Ascending aorta (tissue), 2 donors: Measurements from ENCODE around the gene NPY1R. TPM values are rescaled to one million over a fixed set of nuclear protein-coding genes. Genes with fewer than 3 reads are reported as not detected.

ENCODE experiments used
- DNase-seq, 2 donors: peaks; one replicate each; pipeline ENCODE4 v3.0.0-alpha.2; 2019; ENCODE audit warnings: low spot score in 2 of 2
- H3K27ac ChIP-seq, 2 donors: fragments of 200-600 bp; sonication (generic); one replicate each; pipeline ENCODE4 v1.5.1; 2016 to 2017; ENCODE audit warnings: mild to moderate bottlenecking in 1 of 2
- H3K27me3 ChIP-seq: fragments of 200-600 bp; sonication (generic); one replicate; pipeline ENCODE4 v1.5.1; 2017
- H3K36me3 ChIP-seq, 2 donors: fragments of 200-600 bp; sonication (generic); one replicate each; pipeline ENCODE4 v1.5.1; 2016
- H3K4me1 ChIP-seq, 2 donors: fragments of 200-600 bp; sonication (generic); one replicate each; pipeline ENCODE4 v1.5.1; 2016 to 2017; ENCODE audit warnings: mild to moderate bottlenecking in 1 of 2
- H3K4me3 ChIP-seq, 2 donors: fragments of 200-600 bp; sonication (generic); one replicate each; pipeline ENCODE4 v1.5.1; 2016 to 2017; ENCODE audit warnings: mild to moderate bottlenecking in 1 of 2
- H3K9me3 ChIP-seq, 2 donors: fragments of 200-600 bp; sonication (generic); one replicate each; pipeline ENCODE4 v1.5.1; 2016
- intact Hi-C: fragments of 100-400 bp; cut with DNase I; formaldehyde crosslinking; loops from one replicate; pipeline ENCODE4 v1.15.1; 2023
- total RNA-seq: library from RNA; depleted of rRNA; stranded (reverse); fragments of >200 nt; gene quantifications from one replicate; pipeline ENCODE4 v1.1.0, GENCODE V29; 2016
- TF ChIP-seq, protein P1 (sequence below), 3 experiments: fragments of 200-600 bp in 2 of 3; fragments of 450-650 bp in 1 of 3; sonication (generic) in 2 of 3; IDR thresholded peaks; one replicate each; pipeline ENCODE4 v1.5.1; 2016 to 2019; ENCODE audit warnings: antibody characterized with exemption in 3 of 3, mild to moderate bottlenecking in 1 of 3, moderate library complexity in 1 of 3

The NPY1R gene
- total RNA-seq, 1 donor from 2014 or later = 248 TPM

DNA sequence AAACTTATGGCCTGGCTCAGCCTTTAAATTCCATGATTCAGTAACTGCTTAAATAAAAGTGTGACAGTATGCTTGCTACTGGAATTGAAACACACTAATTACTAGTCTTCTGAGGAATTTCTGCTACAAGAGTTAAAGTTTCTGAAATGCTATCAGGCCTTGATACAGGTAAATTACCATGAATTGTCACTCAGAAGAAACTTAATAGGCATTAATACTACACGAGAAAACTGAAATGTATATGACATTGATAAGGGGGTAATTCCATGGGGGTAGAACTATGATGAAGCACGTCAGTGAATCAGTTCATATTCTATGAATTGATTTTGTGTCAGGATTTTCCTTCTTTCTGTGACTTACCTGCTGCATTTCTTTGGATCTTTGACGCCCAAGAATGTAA, 3.0 kb upstream of the NPY1R start:
- H3K27ac ChIP-seq = peak overlapping the region in 1 of 2 donors; percentile 39
- H3K27me3 ChIP-seq = no peaks in the 10 kb centered on the region
- H3K4me1 ChIP-seq = peaks cover 0 to 9% of the 10 kb centered on the region in 2 donors
- TF ChIP-seq, protein P1, sequence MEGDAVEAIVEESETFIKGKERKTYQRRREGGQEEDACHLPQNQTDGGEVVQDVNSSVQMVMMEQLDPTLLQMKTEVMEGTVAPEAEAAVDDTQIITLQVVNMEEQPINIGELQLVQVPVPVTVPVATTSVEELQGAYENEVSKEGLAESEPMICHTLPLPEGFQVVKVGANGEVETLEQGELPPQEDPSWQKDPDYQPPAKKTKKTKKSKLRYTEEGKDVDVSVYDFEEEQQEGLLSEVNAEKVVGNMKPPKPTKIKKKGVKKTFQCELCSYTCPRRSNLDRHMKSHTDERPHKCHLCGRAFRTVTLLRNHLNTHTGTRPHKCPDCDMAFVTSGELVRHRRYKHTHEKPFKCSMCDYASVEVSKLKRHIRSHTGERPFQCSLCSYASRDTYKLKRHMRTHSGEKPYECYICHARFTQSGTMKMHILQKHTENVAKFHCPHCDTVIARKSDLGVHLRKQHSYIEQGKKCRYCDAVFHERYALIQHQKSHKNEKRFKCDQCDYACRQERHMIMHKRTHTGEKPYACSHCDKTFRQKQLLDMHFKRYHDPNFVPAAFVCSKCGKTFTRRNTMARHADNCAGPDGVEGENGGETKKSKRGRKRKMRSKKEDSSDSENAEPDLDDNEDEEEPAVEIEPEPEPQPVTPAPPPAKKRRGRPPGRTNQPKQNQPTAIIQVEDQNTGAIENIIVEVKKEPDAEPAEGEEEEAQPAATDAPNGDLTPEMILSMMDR (IDR thresholded peaks at IDR 0.05) = no peak
- no peaks in the 10 kb centered on the region for H3K36me3 ChIP-seq
- no peak for DNase-seq
- intact Hi-C loops = loop anchor here (10.0 kb wide), 1 partner anchor 291 kb away; no protein-coding TSS in a partner anchor
- no peaks in the 10 kb centered on the region for H3K9me3 ChIP-seq
- no peak overlapping the region for H3K4me3 ChIP-seq

DNA sequence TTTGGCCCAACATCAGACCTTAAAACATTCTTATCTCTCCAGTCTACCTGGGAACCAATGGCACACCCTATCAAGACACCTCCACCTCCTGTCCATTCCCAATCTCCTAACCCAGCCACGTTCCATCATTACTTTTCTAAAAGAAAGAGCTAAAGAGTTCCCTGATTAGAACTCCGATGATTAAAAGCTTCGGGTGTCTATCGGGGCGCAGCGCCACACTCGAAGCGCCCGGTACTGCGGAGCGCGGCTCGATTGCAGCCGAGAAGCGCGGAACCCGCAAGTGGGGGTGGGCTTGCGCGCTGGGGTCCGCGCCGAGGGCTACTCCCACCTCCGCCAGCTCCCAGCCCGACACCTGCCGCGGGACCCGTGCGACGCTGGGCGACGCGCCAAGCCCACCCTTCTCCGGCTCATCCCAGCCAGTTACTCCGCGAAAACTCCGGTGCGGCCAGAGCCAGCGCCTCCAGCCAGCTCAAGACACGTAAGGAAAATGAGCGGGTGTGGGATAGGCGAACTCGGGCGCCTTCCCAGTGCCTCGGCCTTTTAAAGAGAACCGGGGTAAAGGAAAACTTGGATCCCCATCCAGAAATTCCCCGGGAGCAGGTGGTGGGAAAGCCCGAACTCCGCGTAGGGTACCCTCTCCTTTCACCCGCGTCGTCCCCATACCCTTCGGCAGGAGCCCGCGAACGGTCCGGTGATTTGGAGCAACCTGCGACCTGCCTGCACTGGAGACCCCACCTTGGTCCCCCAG, 593 bp downstream of the NPY1R start:
- H3K27ac ChIP-seq = peak overlapping the region; percentile 73 to 90
- intact Hi-C loops = loop anchor here (2.0 to 10.0 kb wide), 6 partner anchors 165 to 835 kb away; partner anchors contain the start of gene NAF1
- H3K4me3 ChIP-seq = peak overlapping the region; percentile 73 to 74
- H3K27me3 ChIP-seq = no peaks in the 10 kb centered on the region
- H3K36me3 ChIP-seq = no peaks in the 10 kb centered on the region
- peak in 1 of 2 donors; percentile 73 for DNase-seq
- H3K9me3 ChIP-seq = no peaks in the 10 kb centered on the region
- TF ChIP-seq, protein P1 (IDR thresholded peaks at IDR 0.05) = peak in 1 of 3 experiments; percentile 27
- peaks cover 0 to 9% of the 10 kb centered on the region in 2 donors for H3K4me1 ChIP-seq

DNA sequence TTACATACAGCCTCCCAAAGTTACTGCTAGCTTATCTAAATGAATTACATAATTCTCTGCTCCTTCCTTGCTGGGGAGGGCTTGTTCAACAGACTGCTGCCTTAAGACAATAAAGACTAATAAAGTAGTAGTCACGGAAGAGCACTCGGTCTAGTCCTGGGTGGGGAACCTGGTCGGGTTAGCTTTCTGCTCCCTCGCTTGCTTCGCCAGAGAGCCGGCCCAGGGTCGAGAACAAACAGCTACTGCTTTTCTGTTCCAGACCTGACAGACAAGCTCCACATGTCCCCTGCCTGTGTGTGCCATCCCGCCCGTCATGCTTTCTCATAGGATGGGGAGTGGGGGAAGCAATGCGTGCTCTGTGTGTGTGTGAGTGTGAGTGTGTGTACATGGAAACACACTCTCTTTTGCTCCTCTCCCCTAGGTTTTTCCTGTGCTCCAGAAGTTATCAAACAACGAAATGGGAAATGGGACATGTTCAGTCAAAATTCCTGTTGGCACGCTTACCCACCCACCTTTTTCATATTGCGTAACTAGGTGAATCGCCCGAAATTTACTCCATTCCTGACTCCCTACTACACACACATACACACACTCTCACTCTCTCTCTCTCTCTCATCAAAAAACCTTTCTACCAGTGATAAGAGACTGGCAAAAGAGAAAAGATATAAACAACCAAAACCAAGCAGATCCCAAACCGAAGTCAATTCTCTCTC, 1.3 kb downstream of the NPY1R start:
- Histone ChIP-seq H3K4me3 (peak overlapping the region; percentile 73 to 74), H3K9me3 (no peaks in the 10 kb centered on the region), H3K27ac (peak overlapping the region; percentile 73 to 90), H3K27me3 (no peaks in the 10 kb centered on the region), H3K36me3 (no peaks in the 10 kb centered on the region), H3K4me1 (peaks cover 0 to 9% of the 10 kb centered on the region in 2 donors)
- DNase-seq = no peak
- TF ChIP-seq, protein P1 (IDR thresholded peaks at IDR 0.05) = no peak
- intact Hi-C loops = loop anchor here (5.0 to 10.0 kb wide), 5 partner anchors 211 to 834 kb away; no protein-coding TSS in a partner anchor

DNA sequence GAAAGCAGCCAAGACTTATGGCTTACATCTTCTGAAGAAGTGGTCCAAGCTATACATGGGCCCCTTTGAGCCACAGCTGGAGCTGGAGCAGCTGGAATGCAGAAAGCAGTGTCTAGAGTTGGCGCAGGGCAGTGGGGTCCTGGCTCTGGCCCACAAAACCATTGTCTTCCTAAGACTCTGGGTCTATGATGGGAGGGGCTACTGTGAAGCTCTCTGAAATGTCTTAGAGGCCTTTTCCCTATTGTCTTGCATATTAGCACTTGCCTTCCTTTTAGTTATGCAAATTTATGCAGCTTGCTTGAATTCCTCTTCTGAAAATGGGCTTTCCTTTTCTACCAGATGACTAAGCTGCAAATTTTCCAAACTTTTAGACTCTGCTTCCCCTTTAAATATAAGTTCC, 15.3 kb downstream of the NPY1R start:
- DNase-seq = no peak
- Histone ChIP-seq H3K27me3 (no peaks in the 10 kb centered on the region), H3K27ac (no peak overlapping the region), H3K4me3 (no peak overlapping the region), H3K9me3 (peaks cover 12 to 34% of the 10 kb centered on the region in 2 donors), H3K36me3 (no peaks in the 10 kb centered on the region), H3K4me1 (no peaks in the 10 kb centered on the region)
- intact Hi-C loops = no loop called here
- TF ChIP-seq, protein P1 (IDR thresholded peaks at IDR 0.05) = no peak

DNA sequence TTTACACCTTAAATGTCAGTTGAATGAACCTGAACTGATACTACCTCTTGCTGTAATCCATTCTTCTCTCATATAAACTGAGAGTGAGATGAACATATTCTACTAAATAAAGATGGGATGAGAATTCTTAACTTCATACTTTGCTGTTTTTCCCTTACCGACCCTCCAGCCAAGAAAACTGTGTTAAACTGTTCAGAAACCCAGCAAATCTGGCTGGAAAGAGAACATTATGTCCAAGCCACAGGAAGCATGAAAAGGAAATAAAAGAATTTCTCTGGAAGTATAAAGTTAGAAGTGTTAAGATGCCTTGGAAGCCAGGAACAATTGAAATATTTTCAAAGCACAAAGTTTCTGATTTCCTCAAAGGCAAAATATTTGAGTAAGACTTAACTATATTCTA, 22.9 kb downstream of the NPY1R start:
- Histone ChIP-seq H3K27ac (no peak overlapping the region), H3K4me1 (no peaks in the 10 kb centered on the region), H3K36me3 (no peaks in the 10 kb centered on the region), H3K9me3 (no peaks in the 10 kb centered on the region), H3K4me3 (no peak overlapping the region), H3K27me3 (no peaks in the 10 kb centered on the region)
- DNase-seq = no peak
- intact Hi-C loops = no loop called here
- TF ChIP-seq, protein P1 (IDR thresholded peaks at IDR 0.05) = no peak
